LNCAP (cell line): ENCODE data around the gene TMEM184A.

Experiments used
- CTCF ChIP-seq: fragments of 450-650 bp; IDR thresholded peaks from 2 replicates; pipeline ENCODE4 v1.5.1; 2017; ENCODE audit warnings: mild to moderate bottlenecking

The TMEM184A gene

GRCh38 chr7:1541431-1542162 is 14.4 kb downstream of the TMEM184A start:
- no peak for TF ChIP-seq CTCF

DNA sequence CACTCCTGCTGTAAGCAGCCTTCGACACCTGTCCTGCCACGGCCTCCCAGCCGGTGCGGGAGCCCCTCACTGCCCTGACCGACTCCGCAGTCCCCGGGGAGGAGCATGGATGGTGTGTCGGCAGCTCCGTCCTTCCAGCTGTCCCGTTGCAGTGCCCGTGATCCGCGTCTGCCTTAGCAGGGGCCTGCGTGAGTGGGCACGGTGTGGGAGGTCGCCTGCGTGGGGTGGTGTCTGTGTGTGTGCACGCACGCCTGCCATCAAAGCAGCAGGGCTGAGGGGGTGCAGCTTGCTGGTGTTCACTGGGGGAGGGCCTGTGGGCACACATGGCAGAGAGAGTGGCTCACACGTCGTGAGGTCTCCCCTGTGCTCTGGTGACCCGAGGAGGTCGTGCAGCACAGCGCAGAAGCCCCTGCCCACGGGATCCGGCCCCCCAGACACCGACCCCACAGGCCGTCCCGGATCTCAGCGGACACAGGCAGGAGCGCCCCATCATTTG is 15.2 kb downstream of the TMEM184A start:
- TF ChIP-seq CTCF = no peak

GRCh38 chr7:1539882-1540775 is 15.9 kb downstream of the TMEM184A start:
- TF ChIP-seq CTCF = no peak

DNA sequence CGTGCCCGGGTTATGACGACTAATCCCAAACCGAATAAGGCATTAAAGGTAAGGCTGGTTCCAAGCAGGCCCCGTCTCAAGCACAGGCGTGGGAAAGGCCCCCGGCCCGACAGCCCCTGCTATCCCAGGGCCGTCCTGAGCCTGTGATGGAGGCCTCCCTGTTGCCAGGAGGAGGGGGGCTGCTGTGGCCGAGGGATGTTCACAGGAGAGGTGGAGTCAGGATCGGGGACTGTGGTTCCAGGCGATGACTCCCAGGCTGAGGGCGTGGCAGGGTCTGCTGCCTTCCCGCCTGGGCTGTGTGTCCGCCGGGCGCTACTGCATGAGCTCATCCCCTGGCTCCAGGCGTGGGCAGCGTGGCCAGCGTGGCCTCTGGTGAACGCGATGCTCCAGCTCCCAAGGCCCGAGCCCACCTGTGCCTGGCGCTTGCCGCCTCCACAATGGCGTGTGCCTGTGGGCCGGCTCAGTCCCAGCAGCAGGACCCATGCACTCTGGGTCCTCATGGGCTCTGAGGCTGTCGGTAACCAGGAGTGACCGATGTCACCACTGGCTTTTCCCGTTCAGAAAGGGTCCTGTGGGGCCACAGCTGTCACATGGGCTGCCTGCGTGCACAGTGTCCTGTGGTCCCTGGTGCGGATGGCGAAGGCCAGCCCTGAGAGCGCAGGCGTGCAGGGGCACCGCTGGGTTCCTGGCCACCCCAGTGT is 16.7 kb downstream of the TMEM184A start:
- no peak for TF ChIP-seq CTCF

GRCh38 chr7:1538544-1539180 is 17.3 kb downstream of the TMEM184A start:
- no peak for TF ChIP-seq CTCF

GRCh38 chr7:1537535-1538412 is 18.2 kb downstream of the TMEM184A start:
- no peak for TF ChIP-seq CTCF
